Immature natural killer cell (primary cell): ENCODE results near the gene NUFIP1. TPM values are rescaled to one million over a fixed set of nuclear protein-coding genes. Genes with fewer than 3 reads are reported as not detected.
"Not testable (repeated sequence)": the region's sequence is repeated elsewhere in the genome, so short reads cannot be mapped to it uniquely, and the experiment has no call there.

Experiments used
- DNase-seq, 3 donors: peaks; one replicate each; pipeline ENCODE4 v3.0.0; 2022; ENCODE audit warnings: mixed read lengths in 1 of 3
- H3K27ac Mint-ChIP-seq, 6 donors: one replicate each; pipeline ENCODE4 v1.8.0; 2020; ENCODE audit warnings: mixed read lengths in 6 of 6, mild to moderate bottlenecking in 5 of 6, inconsistent platforms in 4 of 6, moderate library complexity in 3 of 6
- H3K27me3 Mint-ChIP-seq, 3 donors: one replicate each; pipeline ENCODE4 v1.8.0; 2020 to 2021; ENCODE audit warnings: low read depth in 3 of 3, mild to moderate bottlenecking in 3 of 3, mixed read lengths in 3 of 3, moderate library complexity in 3 of 3, inconsistent platforms in 1 of 3
- H3K36me3 Mint-ChIP-seq, 3 donors: one replicate each; pipeline ENCODE4 v1.8.0; 2020; ENCODE audit warnings: mixed read lengths in 3 of 3, inconsistent platforms in 2 of 3, mild to moderate bottlenecking in 2 of 3
- H3K4me1 Mint-ChIP-seq, 2 donors: one replicate each; pipeline ENCODE4 v1.8.0; 2020; ENCODE audit warnings: inconsistent platforms in 2 of 2, mild to moderate bottlenecking in 2 of 2, mixed read lengths in 2 of 2, moderate library complexity in 1 of 2
- H3K4me3 Mint-ChIP-seq, 5 donors: one replicate each; pipeline ENCODE4 v1.8.0; 2020; ENCODE audit warnings: mild to moderate bottlenecking in 5 of 5, mixed read lengths in 5 of 5, inconsistent platforms in 3 of 5, moderate library complexity in 3 of 5
- H3K9me3 Mint-ChIP-seq, 6 donors: one replicate each; pipeline ENCODE4 v1.8.0; 2020; ENCODE audit warnings: mild to moderate bottlenecking in 6 of 6, mixed read lengths in 6 of 6, inconsistent platforms in 4 of 6, moderate library complexity in 3 of 6
- polyA plus RNA-seq, 3 donors: library from polyadenylated mRNA; unstranded; fragments of 300-500 nt; fragmentation: Illumina TruSeq; gene quantifications; one replicate each; pipeline ENCODE4 v1.2.3, GENCODE V29; 2021

The NUFIP1 gene
- 1 to 10 TPM in 2 of 3 donors, under 1 TPM in 1; 0.81 to 4.6 (median 1.7) TPM for polyA plus RNA-seq

DNA sequence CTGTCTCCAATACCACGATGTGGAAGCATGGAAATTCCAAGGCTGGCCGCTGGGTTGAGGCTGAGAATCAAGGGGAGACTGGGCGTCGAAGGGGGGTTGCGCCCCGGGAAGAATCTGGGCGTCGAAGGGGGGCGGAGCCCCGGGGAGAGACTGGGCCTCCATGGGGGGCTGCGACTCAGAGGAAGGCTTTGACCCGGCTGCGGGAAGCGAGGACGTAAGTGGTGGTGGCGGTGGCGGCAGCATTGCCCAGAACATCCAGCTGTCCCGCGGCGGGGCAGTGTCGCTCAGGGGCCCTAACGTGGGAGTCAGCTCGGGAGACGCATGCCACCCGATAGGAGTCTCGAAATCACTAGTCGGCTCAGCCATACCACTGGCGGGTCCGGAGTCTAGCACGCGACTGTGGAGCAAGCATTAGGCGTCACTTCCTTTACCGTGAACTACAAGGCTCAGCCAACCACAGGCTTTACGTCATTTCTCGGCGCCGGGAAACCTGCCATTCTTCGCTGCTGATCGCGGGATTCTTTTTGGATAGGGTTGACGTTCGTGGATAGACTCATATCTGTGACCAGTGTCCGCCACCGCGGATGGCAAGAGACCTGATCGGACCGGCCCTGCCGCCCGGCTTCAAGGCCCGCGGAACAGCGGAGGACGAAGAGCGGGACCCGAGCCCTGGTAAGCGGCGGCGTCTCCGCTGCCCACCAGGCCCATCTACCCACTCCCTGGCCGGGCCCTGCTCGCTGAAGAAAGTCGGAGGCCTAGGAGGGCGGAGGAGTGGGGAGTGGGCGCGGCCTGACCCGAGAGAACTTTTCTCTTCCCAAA, at the start of gene NUFIP1, which contains the start of gene GPALPP1:
Gene NUFIP1, minus strand, starts transcription at position 401 of the 819 bp plus-strand sequence. Its CDS starts 35 bp downstream, at position 366.
Gene GPALPP1, plus strand, starts transcription at position 468 of the 819 bp plus-strand sequence. Its CDS starts 117 bp downstream, at position 585.
- H3K4me1 Mint-ChIP-seq, result peaks cover 47 to 71% of the 10 kb centered on the region in 2 donors
- peak; percentile 90 to 91 (median 90) for DNase-seq

DNA sequence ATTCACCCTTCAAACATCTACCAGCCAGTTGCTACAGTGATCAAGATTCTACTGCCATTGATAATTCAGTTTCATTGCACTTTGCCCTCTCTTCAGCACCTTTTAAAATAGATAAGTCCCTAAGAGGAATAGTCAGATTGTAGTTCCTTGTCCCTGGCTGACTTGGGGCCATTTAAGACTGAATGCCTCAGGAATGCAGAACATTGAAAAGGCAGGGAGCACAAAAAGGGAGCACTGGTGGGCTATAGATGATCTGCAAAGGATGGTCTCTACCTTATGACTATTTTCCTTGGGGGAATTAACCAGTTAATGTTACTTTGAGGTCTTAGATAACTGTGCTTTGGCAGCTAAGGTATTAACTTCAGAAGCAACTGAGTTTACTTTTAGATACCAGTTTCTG, 46.9 kb upstream of the NUFIP1 start:
- H3K36me3 Mint-ChIP-seq, result peaks cover 4 to 23% (median 13%) of the 10 kb centered on the region in 3 donors
- no peak overlapping the region for H3K27ac Mint-ChIP-seq
- H3K4me1 Mint-ChIP-seq, result no peaks in the 10 kb centered on the region
- no peak overlapping the region for H3K4me3 Mint-ChIP-seq
- no peak for DNase-seq
- H3K9me3 Mint-ChIP-seq, result no peaks in the 10 kb centered on the region
- H3K27me3 Mint-ChIP-seq, result no peaks in the 10 kb centered on the region

More for the DNA sequence above, at the start of gene NUFIP1, which contains the start of gene GPALPP1:
- no peaks in the 10 kb centered on the region for H3K9me3 Mint-ChIP-seq
- peaks cover 0 to 9% (median 6%) of the 10 kb centered on the region in 3 donors for H3K36me3 Mint-ChIP-seq
- peak within 1 kb of the TSS; percentile 99 for H3K4me3 Mint-ChIP-seq
- peak within 1 kb of the TSS; percentile 95 to 99 (median 98) for H3K27ac Mint-ChIP-seq
- H3K27me3 Mint-ChIP-seq, result peaks cover 6 to 12% (median 9%) of the 10 kb centered on the region in 3 donors

DNA sequence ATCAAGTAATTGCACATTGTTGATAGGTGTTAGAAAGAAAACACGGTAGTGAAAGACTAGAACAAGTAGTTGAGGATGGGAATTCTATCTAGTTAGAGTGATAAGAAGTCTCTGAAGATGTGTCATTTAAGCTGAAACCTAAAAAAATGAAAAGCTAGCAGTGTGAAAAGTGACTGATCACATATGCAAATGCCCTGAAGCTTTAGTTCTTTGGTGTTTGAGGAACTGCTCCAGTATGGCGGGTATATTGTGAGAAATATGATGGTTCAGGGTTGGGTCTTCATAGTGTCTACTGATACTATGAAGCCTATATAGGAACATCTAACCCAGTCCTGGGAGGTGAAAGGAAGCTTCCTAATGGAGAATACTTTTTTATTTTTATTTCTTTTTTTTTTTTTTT, 45.1 kb upstream of the NUFIP1 start:
- Mint-ChIP-seq H3K27me3 (no peaks in the 10 kb centered on the region), H3K4me3 (no peak overlapping the region), H3K36me3 (peaks cover 4 to 29% (median 13%) of the 10 kb centered on the region in 3 donors), H3K9me3 (no peaks in the 10 kb centered on the region), H3K4me1 (no peaks in the 10 kb centered on the region), H3K27ac (no peak overlapping the region)
- DNase-seq, result no peak

DNA sequence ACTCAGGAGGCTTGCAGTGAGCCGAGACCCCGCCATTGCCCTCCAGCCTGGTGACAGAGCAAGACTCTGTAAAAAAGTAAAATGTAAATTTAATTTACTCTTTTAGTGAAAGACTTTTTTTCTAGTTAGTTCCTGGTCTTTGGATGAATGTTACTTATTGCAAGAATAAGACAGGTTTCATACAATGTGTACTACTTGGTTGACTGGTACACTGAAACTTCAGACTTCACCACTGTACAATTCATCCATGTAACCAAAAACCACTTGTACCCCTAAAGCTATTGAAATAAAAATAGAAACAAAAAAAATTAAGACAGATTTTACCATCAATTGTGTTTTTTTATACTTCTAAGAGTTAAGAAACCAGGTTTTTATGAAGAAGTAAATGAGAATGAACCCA, 35.6 kb upstream of the NUFIP1 start:
- DNase-seq, result no peak
- no peak overlapping the region for H3K27ac Mint-ChIP-seq
- no peaks in the 10 kb centered on the region for H3K4me1 Mint-ChIP-seq
- no peak overlapping the region for H3K4me3 Mint-ChIP-seq
- no peaks in the 10 kb centered on the region for H3K9me3 Mint-ChIP-seq
- peaks cover 22 to 47% (median 30%) of the 10 kb centered on the region in 3 donors for H3K36me3 Mint-ChIP-seq
- no peaks in the 10 kb centered on the region for H3K27me3 Mint-ChIP-seq

DNA sequence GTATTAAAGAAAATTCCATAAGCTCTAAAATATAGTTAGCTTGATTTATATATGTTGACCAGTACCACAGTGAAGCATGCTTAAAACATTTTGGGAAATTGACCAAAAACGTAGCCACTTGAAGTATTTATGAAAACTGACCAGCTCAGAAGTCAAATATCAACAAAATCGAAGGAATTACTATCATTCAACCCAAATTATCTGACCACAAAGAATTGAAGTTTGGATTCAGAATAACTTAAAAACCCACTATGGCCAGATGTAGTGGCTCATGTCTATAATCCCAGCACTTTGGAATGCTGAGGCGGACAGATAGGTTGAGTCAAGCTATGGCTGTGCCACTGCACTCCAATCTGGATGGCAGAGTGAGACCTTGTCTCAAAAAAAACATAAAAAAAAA, 32.0 kb upstream of the NUFIP1 start:
- H3K27me3 Mint-ChIP-seq, result no peaks in the 10 kb centered on the region
- H3K27ac Mint-ChIP-seq, result no peak overlapping the region
- peaks cover 18 to 38% (median 26%) of the 10 kb centered on the region in 3 donors for H3K36me3 Mint-ChIP-seq
- no peaks in the 10 kb centered on the region for H3K4me1 Mint-ChIP-seq
- DNase-seq, result no peak
- H3K4me3 Mint-ChIP-seq, result no peak overlapping the region
- H3K9me3 Mint-ChIP-seq, result no peaks in the 10 kb centered on the region

DNA sequence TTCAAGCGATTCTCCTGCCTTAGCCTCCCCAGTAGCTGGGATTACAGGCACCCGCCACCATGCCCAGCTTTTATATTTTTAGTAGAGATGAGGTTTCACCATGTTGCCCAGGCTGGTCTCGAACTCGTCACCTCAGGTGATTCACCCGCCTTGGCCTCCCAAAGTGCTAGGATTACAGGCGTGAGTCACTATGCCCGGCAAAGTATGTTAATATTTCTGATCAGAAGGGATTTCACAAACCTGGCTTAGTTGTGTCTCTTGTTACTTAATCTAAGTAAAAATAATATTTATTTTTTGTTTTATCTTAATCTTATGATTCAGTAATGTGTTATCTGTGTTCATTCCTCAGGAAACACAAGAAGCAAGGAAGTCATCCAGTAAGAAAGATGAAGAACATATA, 30.7 kb upstream of the NUFIP1 start:
- peaks cover 23 to 42% (median 30%) of the 10 kb centered on the region in 3 donors for H3K36me3 Mint-ChIP-seq
- H3K27me3 Mint-ChIP-seq, DNase-seq, H3K4me3 Mint-ChIP-seq, H3K4me1 Mint-ChIP-seq, H3K9me3 Mint-ChIP-seq, H3K27ac Mint-ChIP-seq: not testable (repeated sequence)

DNA sequence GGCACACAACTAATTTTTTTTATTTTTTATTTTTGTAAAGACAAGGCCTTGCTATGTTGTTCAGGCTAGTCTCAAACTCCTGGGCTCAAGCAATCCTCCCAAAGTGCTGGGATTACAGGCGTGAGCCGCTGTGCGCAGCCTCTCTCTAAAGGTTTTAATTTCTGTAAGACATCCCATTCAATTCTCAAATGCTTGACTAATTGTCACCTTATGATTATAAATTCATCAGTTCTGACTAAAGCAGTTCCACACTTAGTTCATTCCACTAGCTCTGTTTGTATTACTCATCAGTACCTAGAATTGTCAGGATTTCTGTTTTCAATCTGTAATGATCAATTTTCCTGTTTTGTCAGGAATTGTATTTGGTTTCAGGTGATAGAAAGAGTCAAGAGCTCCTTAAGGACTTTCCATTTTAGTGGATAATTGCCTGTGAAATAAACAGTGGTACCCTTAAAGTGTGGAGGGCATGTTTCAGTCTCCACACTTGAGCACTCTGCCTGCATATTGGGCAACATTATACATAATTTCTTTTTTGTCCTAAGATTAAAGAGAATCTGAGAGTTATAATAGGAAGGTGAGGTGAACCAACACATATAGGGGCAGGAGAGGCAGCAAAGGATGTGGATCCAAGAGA, 27.6 kb upstream of the NUFIP1 start:
- H3K36me3 Mint-ChIP-seq, result peaks cover 19 to 39% (median 22%) of the 10 kb centered on the region in 3 donors
- no peak for DNase-seq
- no peak overlapping the region for H3K27ac Mint-ChIP-seq
- no peaks in the 10 kb centered on the region for H3K27me3 Mint-ChIP-seq
- H3K9me3 Mint-ChIP-seq, result no peaks in the 10 kb centered on the region
- H3K4me3 Mint-ChIP-seq, result no peak overlapping the region
- H3K4me1 Mint-ChIP-seq, result no peaks in the 10 kb centered on the region

DNA sequence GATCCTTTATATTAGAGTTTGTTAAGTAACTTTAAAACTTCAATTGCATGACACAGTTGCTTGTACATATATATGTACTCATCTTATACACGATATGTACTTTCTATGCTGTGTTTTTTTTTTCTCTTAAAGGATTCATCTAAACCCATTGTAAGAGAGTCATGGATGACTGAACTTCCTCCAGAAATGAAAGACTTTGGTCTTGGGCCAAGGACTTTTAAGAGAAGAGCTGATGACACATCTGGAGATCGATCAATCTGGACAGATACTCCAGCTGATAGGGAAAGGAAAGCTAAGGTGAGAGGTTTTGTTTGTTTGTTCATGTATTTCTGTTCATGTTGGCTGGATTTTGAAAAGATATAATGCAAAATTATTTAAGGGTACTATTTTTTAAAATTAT, 26.0 kb upstream of the NUFIP1 start:
- H3K4me3 Mint-ChIP-seq, result no peak overlapping the region
- H3K27me3 Mint-ChIP-seq, result no peaks in the 10 kb centered on the region
- peaks cover 0 to under 1% of the 10 kb centered on the region in 2 donors for H3K4me1 Mint-ChIP-seq
- peaks cover 21 to 30% (median 25%) of the 10 kb centered on the region in 3 donors for H3K36me3 Mint-ChIP-seq
- no peak for DNase-seq
- H3K27ac Mint-ChIP-seq, result no peak overlapping the region
- H3K9me3 Mint-ChIP-seq, result no peaks in the 10 kb centered on the region

DNA sequence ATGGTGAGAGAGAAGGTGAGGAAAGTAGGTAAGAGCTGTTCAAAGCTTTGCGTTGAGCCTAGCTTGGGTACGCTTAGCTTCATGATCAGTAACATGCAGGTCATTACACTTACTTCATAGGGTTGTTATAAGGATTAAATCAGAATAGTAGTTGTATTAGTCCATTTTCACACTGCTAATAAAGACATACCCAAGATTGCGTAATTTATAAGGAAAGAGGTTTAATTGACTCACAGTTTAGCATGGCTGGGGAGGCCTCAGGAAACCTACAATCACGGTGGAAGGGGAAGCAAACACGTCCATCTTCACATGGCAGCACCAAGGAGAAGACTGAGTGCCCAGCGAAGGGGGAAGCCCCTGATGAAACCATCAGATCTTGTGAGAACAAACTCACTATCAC, 21.9 kb upstream of the NUFIP1 start:
- Mint-ChIP-seq H3K4me3 (no peak overlapping the region), H3K36me3 (peaks cover 27 to 38% (median 34%) of the 10 kb centered on the region in 3 donors), H3K27ac (no peak overlapping the region), H3K27me3 (no peaks in the 10 kb centered on the region), H3K4me1 (peaks cover 0 to 9% of the 10 kb centered on the region in 2 donors), H3K9me3 (no peaks in the 10 kb centered on the region)
- DNase-seq, result no peak

DNA sequence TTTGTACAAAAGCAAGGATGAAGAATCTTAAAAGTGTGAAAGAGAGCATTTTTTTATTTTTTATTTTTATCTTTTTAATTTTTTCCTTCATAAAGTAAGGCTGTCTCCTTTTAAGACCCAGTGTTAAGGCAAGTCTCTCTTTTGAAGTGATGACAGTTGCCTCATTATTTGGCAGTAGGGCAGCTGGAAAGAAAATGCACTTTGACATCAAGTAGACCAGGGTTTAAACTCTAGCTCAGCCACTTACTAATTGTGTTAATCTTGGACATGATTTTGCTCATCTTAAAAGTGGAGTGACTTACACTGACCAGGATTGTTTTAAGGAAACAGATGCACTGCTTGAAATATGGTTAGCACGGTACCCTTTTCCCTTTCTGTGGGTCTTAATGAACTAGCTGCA, 18.6 kb upstream of the NUFIP1 start:
- no peak overlapping the region for H3K4me3 Mint-ChIP-seq
- no peaks in the 10 kb centered on the region for H3K27me3 Mint-ChIP-seq
- H3K27ac Mint-ChIP-seq, result no peak overlapping the region
- H3K36me3 Mint-ChIP-seq, result peaks cover 23 to 32% (median 25%) of the 10 kb centered on the region in 3 donors
- DNase-seq, result no peak
- H3K4me1 Mint-ChIP-seq, result peaks cover 0 to 9% of the 10 kb centered on the region in 2 donors
- H3K9me3 Mint-ChIP-seq, result no peaks in the 10 kb centered on the region

DNA sequence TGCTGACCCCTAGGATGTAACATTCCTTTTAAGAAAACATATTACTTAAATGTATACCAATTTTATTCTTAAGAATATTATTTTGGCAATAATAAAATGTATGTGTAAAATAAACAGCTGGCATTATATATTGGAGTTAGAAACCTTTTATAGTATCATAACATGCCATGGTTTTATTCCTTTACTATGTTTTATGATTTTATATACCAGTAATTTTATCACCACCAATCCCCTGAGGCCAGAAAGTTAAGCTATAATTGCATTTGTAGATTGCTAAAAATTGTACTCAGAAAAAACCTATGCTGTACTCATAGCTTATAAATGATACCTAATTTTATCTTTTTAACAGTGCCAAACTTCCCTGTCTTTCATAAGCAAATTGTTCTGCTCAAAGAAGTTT, 18.0 kb upstream of the NUFIP1 start:
- no peak for DNase-seq
- Mint-ChIP-seq H3K36me3 (peaks cover 28 to 34% (median 31%) of the 10 kb centered on the region in 3 donors), H3K27me3 (no peaks in the 10 kb centered on the region), H3K4me1 (peaks cover 0 to 9% of the 10 kb centered on the region in 2 donors), H3K27ac (no peak overlapping the region), H3K9me3 (no peaks in the 10 kb centered on the region), H3K4me3 (no peak overlapping the region)

DNA sequence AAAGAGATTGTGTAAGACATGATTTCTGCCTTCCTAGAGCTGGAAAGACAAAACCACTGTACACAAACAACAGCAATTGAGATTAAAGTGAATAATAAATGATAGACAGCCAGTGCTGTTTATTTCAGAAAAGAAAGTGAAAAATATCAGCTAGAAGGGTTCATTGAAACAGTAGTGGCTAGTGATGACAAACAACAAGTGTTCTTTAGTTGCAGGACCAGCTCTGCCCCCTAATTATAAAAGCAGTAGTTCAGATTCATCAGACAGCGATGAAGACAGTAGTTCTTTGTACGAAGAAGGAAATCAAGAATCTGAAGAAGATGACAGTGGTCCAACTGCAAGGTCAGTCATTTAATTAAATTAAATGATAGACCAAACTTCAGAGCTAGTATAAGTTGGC, 14.8 kb upstream of the NUFIP1 start:
- H3K4me3 Mint-ChIP-seq, result no peak overlapping the region
- H3K27me3 Mint-ChIP-seq, result no peaks in the 10 kb centered on the region
- peaks cover 0 to 1% of the 10 kb centered on the region in 2 donors for H3K4me1 Mint-ChIP-seq
- peaks cover 17 to 26% (median 18%) of the 10 kb centered on the region in 3 donors for H3K36me3 Mint-ChIP-seq
- no peaks in the 10 kb centered on the region for H3K9me3 Mint-ChIP-seq
- no peak for DNase-seq
- H3K27ac Mint-ChIP-seq, result no peak overlapping the region

DNA sequence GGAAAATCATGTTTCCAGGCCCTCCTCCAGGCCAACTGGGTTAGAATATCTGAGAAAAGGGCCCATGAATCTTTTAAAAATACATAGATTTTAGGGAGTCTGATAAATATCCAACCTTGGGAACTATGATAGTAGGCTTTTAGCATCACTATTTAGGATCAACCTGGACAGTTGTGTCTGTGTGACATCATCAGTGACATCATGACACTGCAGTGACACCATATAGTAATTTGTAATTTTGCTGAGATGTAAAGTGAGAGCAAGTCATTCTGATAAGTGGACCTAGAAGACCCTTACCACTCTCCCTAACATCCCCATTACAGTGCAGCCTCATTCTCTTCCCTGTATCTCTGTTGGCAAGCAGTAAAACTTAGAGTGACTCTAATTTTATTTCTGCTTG, 14.1 kb upstream of the NUFIP1 start:
- DNase-seq, result no peak
- no peak overlapping the region for H3K4me3 Mint-ChIP-seq
- H3K9me3 Mint-ChIP-seq, result no peaks in the 10 kb centered on the region
- peaks cover 0 to 5% of the 10 kb centered on the region in 2 donors for H3K4me1 Mint-ChIP-seq
- no peaks in the 10 kb centered on the region for H3K27me3 Mint-ChIP-seq
- H3K36me3 Mint-ChIP-seq, result peaks cover 14 to 23% (median 17%) of the 10 kb centered on the region in 3 donors
- no peak overlapping the region for H3K27ac Mint-ChIP-seq

DNA sequence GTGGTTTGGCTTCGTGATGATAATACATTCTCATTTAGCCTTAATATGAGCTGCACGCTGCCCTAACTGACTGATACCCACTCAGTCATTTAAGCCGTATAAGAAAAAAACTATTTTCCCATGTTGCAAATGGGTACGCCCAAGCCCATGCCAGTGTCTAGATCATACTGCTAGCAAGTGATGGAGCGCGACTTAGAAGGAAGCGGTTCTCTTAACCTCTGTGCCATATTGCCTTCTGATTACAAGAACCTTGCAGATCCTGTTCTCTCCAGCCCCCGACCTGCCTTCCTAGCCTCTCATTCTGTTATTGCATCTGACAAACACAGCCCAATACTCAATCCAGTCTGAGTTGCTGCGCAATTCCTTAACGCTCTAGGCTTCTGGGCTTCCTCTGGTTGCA, 670 bp upstream of the NUFIP1 start:
- H3K9me3 Mint-ChIP-seq, result no peaks in the 10 kb centered on the region
- peak overlapping the region; percentile 95 to 99 (median 98) for H3K27ac Mint-ChIP-seq
- peaks cover 6 to 12% (median 9%) of the 10 kb centered on the region in 3 donors for H3K27me3 Mint-ChIP-seq
- no peak for DNase-seq
- peak overlapping the region; percentile 99 for H3K4me3 Mint-ChIP-seq
- H3K4me1 Mint-ChIP-seq, result peaks cover 50 to 71% of the 10 kb centered on the region in 2 donors
- peaks cover 0 to 7% (median 6%) of the 10 kb centered on the region in 3 donors for H3K36me3 Mint-ChIP-seq
